ENCODE measurements around the gene HSPB9.

HSPB9 gene, protein sequence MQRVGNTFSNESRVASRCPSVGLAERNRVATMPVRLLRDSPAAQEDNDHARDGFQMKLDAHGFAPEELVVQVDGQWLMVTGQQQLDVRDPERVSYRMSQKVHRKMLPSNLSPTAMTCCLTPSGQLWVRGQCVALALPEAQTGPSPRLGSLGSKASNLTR

DNA sequence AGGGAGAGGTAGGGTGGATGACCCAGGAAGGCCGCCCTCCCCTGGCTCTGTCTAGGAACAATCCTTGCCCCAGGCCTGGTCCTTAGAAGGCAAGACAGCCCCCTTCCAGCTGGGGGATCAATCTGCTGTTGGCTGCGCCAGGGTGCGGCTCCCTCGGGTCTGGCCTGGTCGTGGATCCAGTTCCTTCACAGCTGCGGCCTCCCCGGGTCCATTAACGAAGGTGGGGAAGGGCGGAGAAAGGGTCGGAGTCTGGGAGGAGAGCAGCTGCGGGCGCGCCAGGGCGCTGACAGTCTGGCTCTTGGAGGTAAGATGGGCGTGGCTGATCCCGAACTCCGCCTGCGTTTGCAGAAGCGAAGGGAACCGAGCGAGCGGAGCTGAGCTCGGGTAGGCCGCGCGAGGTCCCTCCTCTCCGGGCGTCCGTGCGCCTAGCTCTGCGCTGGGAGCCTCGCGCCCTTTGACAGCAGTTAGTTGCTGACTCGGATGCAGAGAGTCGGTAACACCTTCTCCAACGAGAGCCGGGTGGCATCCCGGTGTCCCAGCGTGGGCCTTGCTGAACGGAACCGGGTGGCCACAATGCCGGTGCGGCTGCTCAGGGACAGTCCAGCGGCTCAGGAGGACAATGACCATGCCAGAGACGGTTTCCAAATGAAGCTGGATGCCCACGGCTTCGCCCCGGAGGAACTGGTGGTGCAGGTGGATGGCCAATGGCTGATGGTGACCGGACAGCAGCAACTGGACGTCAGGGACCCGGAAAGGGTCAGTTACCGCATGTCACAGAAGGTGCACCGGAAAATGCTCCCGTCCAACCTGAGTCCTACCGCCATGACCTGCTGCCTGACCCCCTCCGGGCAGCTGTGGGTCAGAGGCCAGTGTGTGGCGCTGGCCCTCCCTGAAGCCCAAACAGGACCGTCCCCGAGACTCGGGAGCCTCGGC, at the start of gene HSPB9:
Gene HSPB9, plus strand, starts transcription at position 434 of the 933 bp plus-strand sequence. Its CDS starts 47 bp downstream, at position 481.
- DNase-seq = no peak

DNA sequence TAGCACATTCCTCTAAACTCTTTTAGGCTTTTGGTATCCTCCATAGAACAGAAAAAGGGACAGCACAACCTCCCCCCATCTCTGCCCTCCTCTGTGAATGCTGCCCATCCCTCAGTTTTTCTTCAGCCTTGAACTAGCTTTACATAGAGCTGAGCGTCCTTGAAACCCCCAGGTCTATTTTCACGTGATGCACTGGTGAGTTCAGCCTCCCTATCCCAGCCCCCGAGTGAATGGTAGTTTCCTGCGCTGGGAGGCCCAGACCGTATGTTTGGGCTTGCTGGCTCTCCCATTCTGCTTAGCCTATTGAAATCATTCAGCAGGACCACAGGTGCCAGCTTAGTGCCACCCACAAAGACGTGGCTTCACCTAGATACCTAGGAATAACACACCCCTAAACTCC, 46.8 kb upstream of the HSPB9 start:
- DNase-seq = no peak

DNA sequence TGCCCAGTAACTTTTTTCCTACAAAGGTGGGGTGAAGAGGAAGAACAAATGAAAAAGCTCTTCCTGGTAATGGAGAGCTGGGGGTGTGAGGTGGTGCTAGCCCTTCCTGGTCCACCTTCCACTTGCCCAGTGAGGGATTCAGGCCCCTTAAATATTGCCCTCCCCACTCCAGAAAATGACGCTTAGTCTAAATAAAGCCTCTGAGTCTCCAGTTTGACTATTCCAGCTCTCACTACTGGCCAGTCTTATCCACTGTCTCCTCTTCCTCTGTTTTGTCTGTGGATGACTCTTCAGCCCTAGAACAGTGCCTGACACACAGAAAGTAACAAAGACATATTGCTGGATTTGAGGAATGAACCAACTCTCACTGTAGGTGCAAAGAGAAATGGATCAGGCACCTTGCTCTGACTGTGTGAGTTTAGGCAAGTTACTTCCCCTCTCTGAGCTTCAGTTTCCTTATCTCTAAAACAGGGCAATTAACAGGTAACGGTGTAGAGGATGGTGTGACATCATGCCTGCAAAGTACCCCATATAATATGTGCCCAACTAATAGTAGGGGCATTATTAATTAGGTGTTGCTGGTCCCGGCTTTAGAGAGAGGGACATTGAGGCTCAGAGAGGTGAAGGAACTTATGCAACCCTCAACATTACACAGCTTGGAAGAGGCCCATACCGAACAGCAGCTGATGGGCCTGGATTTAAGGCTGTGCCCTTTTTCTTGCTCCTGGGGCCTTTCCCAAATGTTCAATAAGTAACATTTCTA, 45.6 kb upstream of the HSPB9 start:
- DNase-seq = no peak

DNA sequence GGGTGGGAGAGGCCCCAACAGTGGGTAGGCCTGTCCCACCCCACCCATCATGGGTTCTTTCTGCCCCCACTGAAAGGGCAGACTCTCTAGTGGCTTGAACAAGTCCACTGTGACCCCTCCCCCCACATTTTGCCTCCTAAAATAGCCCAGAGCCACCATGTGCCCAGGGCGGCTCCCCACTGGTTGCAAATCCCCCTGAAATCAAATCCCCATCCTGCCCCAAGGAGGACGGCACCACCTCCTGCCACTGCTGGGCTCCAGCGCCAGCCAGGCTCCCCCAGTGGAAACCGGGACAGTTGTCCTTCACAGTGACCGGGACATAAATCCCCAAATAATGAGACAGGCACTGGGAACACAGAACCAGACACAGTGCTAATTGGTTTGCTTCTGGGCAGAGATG, 44.8 kb upstream of the HSPB9 start:
- DNase-seq = no peak

DNA sequence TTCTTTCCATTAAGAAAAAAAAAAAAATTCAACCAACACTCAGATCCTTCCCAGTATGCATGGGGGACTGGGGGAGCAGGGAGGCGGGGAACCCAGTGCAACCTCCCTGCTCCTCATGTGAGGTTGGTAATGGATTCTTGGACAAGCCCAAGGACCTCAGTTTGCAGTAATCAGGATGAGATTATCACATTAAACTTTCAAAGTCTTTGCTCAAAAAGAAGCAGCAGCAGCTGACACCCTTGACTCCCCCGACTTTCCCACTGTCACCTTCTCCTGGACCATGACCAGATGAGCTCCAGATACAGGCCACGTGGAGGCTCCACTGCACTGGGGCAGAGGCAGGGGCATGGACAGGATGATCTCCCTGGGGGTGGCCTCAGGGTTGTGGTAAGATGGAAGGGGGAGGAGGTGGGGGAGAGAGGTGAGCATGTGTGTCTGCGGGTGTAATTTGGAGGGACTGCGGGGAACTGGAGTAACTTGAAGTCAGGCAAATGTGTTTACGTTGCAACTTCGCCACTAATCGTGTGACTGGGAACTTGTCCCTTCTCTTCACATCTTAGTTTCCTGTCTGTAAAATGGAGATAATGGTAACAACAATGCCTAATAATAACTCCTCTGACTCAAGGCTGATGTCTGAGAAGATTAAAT, 44.1 kb upstream of the HSPB9 start:
- DNase-seq = no peak

DNA sequence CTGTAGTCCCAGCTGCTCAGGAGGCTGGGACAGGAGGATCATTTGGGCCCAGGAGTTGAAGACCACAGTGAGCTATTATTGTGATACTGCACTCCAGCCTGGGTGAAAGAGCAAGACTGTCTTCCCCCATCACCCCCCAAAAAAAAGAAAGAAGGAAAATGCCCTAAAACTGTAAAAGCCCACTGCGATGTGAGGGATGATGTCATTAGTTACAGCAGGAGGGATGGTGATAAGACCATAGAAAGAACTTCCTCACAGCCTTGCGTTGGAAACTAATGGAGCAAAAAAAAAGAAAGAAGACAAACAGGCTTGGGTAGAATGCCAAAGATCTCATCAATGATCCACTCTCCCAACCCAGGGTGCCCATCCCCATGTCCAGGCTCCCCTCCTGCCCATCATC, 43.1 kb upstream of the HSPB9 start:
- no peak for DNase-seq

DNA sequence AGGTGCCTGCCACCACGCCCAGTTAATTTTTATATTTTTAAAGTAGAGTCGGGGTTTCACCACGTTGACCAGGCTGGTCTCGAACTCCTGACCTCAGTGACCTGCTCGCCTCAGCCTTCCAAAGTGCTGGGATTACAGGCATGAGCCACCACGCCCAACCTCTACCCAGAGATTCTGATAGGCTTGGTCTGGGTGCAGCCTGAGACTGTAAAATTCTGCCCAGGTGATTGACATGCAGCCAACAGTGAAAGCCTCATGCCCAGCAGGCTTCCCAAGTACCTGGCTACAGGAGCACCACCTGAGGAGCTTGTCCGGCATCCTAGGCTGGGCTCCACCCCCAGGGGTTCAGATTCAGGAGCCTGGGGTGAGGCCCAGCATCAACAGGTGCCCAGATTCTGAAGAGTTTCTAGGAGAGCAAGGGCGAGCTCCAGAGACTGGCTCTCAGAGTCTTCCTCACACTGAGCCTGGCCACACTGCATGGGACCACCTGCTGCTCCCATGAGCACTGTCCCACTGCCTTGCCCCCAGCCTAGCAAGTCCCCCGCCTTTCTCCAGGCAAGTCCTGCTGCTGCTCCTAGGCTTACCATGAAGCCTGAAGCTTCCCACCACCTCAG, 41.0 kb upstream of the HSPB9 start:
- no peak for DNase-seq

DNA sequence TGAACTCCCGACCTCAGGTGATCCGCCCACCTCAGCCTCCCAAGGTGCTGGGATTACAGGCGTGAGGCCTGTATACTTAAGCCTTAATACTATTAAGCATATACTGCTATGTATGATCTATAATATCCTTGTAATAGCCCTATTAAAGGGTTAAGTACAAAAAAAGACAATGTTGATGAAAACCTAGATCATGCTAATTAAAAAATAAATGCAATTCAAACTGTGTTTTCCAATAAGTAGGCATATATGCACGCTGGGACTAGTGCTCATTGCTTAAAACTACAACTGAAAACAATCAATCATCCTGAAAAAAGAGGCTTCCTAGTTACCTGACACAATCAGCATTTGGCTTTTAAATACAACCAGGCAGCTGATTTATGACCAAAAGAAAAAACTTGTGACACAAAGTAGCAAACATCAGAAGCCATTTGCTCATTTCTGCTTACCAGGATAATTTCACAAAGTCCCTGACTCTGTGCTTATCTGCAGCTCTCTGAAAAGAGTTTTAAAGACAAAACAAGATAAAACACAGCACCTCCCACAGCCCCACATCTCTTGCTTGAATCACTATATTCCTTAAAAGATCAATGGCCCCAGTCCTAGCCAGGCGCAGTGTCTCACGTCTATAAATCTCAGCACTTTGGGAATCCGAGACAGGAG, 35.4 kb upstream of the HSPB9 start:
- DNase-seq = no peak

DNA sequence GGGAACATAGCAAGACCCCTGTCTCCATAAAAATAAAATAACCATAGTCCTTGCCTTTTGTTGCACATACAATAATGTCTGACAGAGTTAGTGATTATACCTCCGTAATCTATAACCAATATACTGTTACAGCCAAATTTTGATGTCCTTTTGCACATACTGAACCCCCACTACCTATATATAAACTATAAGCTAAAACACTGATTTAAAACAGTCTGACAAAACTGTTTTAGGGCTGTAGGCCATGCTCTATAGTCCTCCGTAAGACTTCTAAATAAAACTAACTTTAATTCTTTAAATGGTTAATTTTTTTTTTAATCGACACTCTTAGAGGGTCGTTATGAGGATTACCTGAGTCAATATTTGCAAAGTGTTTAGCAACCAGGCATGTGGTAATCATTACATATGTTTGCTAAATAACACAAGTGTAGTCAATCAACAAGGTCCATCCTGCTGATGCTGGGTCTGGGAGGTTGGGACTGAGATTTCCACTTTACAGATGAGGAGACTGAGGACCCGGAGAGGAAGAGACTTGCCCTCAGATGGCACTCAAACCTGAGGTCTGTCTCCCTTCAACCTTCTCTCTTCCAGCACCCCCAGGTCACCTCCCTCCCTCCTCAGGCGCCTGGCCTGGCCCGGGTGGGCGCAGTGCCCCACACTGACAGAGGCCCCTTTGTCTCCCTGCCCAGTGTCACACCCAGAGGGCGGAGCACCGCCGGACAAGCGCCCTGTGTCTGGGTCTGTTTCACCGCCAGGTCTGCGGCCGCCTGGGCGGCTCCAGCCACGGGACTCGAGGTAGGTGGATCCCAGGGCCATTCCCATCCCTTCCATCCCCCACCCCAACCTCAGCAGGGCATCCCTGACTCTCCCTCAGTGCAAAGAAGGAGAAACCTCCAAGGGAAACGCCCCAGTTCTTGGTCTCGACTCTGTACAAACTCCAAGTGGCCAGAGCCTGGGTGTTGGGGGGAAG, 34.6 kb upstream of the HSPB9 start:
- no peak for DNase-seq

DNA sequence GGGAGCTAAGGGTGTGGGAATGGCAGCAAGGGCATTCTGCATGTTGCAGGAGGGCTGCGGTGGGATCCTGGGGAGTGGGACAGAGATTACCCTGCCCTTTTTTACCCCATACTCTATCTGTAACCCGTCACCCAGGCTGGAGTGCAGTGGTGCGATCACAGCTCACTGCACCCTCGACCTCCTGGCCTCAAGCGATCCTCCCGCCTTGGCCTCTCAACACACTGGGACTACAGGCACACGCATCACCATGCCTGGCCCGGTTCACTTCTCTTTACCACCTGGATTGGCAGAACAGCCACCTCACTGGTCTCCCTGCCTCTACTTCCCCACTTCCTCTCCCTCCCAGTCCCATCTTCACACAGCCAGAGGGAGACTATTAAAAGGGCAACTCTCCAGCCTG, 33.9 kb upstream of the HSPB9 start:
- DNase-seq = no peak

DNA sequence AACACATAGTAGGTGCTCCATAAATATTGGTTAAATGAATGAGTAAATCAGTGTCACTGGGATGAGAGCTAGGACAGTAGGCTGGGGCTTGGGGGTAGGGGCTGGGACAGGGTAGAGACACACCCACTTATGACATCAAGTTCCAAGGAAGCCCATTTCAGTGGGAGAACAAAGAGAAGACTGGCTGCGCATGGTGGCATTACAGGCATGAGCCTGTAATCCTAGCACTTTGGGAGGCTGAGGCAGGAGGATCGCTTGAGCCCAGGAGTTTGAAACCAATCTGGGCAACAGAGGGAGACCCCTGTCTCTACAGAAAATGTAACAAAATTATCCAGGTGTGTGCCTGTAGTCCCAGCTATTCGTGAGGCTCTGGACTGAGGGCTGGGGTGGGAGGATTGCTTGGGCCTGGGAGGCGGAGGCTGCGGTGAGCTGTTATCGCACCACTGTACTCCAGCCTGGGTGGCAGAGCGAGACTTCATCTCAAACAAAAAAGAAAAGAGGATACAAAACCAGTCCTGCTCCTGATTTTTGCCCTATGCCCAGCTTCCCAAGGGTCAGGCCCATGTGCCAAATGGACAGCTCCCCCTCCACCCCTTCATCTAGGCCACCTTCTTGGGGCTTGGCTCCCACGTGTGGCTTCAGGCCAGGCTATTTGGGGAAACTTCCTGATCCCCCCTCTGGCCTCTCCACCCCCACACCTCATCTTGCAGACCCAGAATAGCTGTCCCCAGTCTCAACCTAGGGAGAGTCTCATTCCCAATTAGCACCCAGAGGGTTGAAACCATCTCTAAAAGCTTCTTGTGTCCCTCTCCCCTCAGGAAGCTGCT, 31.4 kb upstream of the HSPB9 start:
- no peak for DNase-seq

DNA sequence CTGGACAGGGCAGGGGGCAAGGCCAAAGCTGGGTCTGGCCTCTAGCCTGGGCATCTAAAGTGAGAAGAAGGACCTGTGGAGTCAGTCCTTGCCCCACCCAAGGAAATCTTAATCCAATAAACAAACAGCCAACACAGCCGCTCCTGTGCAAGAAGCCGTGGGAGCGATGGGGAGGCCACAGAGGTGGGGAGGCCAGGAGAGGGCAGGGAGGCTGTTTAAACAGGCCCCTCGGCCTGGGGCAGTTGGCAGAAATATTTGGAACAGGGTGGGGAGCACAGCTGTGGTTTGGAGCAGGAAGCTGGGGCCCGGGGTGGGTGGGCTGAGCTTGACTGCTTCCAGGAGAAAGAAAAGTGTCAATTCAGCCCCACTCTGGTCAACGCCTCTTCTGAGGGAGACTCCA, 29.7 kb upstream of the HSPB9 start:
- DNase-seq = no peak

DNA sequence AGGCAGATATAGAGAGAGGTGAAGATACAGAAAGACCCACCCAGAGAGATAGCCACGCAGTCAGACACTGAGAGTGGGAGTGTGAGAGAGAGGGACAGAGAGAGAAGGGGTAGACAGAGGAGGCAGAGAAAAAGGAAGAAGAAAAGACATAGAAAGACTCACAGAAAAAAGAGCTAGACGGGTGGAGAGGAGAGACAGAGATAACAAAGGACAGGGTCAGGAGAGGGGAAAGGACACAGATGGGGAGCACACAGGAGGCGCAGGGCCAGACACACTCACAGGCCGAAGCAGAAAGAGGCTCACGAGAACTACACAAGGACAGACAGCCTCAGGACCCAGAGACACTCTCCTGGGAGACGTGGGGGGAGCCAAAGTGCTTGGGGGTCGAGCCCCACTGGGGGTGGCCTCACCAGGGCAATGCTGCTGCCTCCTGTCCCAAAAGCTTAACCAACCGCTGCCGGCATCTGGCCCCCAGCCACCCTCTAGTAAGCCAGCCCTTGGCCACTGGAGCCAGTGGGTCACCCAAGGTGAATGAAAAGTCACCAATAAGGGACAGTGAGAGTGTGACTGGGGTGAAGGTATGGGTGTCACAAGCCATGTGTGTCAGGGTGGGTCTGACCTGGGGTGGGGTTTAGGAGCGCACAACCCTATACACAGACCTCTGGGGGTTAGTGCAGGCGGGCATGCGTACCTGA, 28.1 kb upstream of the HSPB9 start:
- no peak for DNase-seq

DNA sequence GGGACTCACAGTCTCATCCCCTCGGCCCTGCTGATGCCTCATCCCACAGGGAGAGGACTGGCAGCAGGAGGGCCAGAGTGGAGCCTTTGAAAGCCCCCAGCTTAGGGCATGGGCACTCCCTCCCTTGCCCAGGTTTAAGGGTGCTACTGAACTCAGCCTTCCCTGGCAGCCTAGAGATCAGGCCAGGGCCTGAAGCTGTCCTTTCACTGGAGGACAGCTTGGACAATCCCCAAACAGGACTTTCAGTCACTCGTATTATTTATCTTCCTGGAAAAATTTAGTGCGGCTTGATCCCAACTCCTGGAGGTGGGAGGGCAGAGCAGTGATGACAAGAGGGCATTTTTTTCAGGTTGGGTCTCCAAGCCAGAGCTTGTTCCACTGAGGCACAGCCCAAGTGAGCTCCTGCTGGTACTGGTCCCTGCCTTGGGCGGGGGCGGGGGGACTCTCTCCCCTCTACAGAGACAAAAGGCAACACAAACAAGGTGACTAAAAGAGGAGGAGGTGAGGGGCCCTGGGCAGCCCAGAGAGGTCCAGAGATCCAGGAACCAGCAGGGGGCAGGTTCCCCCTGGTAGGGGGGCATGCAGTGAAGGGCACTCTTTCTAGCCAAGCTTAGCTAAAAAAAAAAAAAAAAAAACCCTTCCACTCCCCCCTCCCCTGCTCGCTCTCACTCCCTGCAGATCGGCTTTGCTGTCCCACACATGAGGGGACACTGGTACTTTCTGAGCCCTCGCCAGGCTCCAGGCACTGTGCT, 26.1 kb upstream of the HSPB9 start:
- no peak for DNase-seq

DNA sequence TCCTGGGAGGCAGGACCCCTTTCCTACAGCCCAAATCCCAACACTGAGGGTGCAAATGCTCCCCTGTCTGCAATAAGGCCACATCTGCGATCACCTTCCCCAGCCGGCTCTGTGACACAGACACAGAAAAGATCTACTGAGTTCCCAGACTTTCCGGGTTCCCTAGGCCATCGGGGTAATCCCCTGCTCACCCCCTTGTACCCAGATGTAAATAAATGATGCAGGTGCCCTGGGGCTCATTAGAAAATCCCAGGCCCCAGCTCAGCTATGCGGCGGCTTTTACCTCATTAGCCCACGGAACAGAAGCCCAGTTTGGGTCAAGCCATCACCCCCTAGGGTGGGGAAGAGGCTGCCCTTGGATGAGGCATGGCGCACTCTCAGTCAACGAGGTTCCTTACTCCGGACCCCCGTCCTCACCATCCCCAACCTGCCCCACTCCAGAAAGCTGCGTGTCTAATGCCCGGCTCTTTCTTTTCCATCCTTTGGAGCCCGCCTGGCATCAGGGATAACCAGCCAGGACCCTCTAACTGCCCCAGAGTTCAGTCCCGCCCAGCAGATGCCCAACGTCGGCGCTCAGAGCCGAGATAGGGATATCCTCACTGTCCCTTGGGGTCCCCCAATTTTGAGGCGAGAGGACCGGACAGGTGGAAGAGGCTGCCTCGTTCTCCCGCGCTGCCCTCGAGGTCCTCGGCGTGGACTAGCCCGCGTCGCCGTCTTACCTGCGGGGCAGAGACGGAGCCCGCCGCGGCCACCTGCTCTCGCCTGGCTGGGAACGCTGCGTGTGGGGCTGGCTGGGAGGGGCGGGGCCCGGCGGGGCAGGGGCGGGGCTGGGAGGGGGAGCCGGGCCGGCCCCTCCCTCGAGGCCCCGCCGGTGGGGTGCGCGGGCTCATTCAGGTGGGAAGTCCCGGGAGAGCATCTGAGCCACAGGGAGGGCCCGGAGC, 24.6 kb upstream of the HSPB9 start, which contains the start of gene ZNF385C:
Gene ZNF385C, minus strand, starts transcription at position 783 of the 941 bp plus-strand sequence. CDS start 35,417 bp downstream, outside the sequence.
- DNase-seq = no peak

DNA sequence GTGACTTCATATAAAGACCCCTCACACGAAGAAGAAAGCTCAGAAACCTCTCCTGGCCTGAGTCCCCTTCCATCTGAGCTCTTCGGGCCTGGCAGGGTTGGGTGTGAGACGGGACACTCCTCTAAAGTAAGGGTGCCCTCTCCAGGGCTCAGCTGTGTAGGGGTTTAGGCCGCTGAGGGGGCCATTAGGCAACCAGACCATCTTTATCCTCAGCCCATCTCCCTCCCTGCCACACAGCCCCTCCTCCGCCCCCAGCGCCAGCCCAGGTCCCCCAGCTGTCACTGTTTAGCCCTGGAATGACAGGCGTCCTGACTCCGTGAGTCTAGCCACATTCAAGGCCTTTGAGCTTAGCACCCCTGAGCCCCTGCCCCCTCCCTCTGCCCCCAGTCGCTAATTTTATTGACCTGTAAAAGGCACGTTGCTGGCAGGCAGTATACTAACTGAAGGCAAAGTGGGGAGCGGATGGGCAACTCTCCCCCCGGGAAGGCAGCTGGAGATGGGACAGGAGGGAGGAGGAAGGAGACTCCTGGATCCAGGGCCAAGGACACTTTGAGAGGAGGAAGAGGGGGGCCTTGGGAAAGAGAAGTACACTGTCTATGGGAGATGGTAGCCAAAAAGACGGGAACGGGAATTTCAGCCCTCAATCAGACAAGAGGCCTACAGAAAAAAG, 23.7 kb upstream of the HSPB9 start:
- DNase-seq = no peak

All from NCI-H1092 treated with DMSO at 0.1 percent for 48 hours (cell line).